Breast epithelium (tissue), 3 donors: ENCODE measurements around the gene MRPS10.
"Not testable (repeated sequence)": the region's sequence is repeated elsewhere in the genome, so short reads cannot be mapped to it uniquely, and the experiment has no call there.

Experiments
- CTCF ChIP-seq, 3 donors: fragments of 450-650 bp; IDR thresholded peaks; one replicate each; pipeline ENCODE4 v1.5.1; 2016 to 2017; ENCODE audit warnings: antibody characterized with exemption in 3 of 3, mild to moderate bottlenecking in 3 of 3, moderate library complexity in 3 of 3
- POLR2A ChIP-seq: fragments of 450-650 bp; IDR thresholded peaks from one replicate; pipeline ENCODE4 v1.6.1; 2016; ENCODE audit warnings: antibody characterized with exemption, mild to moderate bottlenecking, moderate library complexity
- POLR2AphosphoS5 ChIP-seq, 3 donors: sonication (generic); formaldehyde crosslinking; IDR thresholded peaks; one replicate each; pipeline ENCODE4 v1.6.1; 2017; ENCODE audit warnings: antibody characterized with exemption in 3 of 3

DNA sequence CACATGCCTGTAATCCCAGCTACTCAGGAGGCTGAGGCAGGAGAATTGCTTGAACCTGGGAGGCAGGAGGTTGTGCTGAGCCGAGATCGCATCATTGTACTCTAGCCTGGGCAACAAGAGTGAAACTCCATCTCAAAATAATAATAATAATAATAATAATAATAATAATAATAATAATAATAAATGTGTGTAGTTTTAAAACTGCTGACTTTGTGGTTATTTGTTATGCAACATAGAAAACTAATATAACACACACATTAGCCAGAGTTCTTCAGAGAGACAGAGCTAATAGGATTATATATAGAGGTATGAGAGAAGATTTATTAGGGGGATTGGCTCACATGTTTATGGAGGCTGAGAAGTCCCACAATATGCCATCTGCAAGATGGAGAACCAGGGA is 47.9 kb downstream of the MRPS10 start:
- TF ChIP-seq POLR2AphosphoS5 (IDR thresholded peaks at IDR 0.05); CTCF (IDR thresholded peaks at IDR 0.05); POLR2A: not testable (repeated sequence)
